GM23338 (cell line): Measurements from ENCODE around the gene CPM. TPM values are rescaled to one million over a fixed set of nuclear protein-coding genes. Genes with fewer than 3 reads are reported as not detected.

Experiments
- ATAC-seq: fragments of 200-7000 bp; cut with Tn5 transposase; 3 replicates; pipeline ENCODE4 v1.9.1; 2020
- DNase-seq: peaks from one replicate; pipeline ENCODE4 v3.0.0-alpha.2; 2015; ENCODE audit warnings: low spot score
- H2AFZ ChIP-seq: fragments of 200-600 bp; sonication (generic); 2 replicates; pipeline ENCODE4 v1.8.0; 2016; ENCODE audit warnings: antibody characterized with exemption, mild to moderate bottlenecking, moderate library complexity
- H3F3A ChIP-seq: fragments of 200-600 bp; sonication (generic); replicated peaks from 2 replicates; pipeline ENCODE4 v1.8.0; 2017; ENCODE audit warnings: antibody characterized with exemption, mixed run types, low read depth
- H3K27ac ChIP-seq: fragments of 200-600 bp; sonication (generic); 2 replicates; pipeline ENCODE4 v1.6.1; 2016; ENCODE audit warnings: low read depth
- H3K27me3 ChIP-seq: fragments of 200-600 bp; sonication (generic); 2 replicates; pipeline ENCODE4 v1.8.0; 2016; ENCODE audit warnings: mild to moderate bottlenecking, mixed run types, moderate library complexity; ENCODE audit not compliant: insufficient read depth
- H3K36me3 ChIP-seq: fragments of 200-600 bp; sonication (generic); 2 replicates; pipeline ENCODE4 v1.8.0; 2016; ENCODE audit warnings: mild to moderate bottlenecking; ENCODE audit not compliant: insufficient read depth
- H3K4me1 ChIP-seq: fragments of 200-600 bp; sonication (generic); 2 replicates; pipeline ENCODE4 v1.8.0; 2016; ENCODE audit warnings: mild to moderate bottlenecking, moderate library complexity; ENCODE audit not compliant: insufficient read depth
- H3K4me2 ChIP-seq: fragments of 200-600 bp; sonication (generic); 2 replicates; pipeline ENCODE4 v1.7.1; 2017; ENCODE audit warnings: mixed run types
- H3K4me3 ChIP-seq: fragments of 200-600 bp; sonication (generic); 2 replicates; pipeline ENCODE4 v1.6.1; 2016; ENCODE audit warnings: mixed run types
- H3K79me2 ChIP-seq: fragments of 200-600 bp; sonication (generic); replicated peaks from 2 replicates; pipeline ENCODE4 v1.8.0; 2017; ENCODE audit warnings: mild to moderate bottlenecking; ENCODE audit not compliant: insufficient read depth
- H3K9me2 ChIP-seq: fragments of 200-600 bp; sonication (generic); 2 replicates; pipeline ENCODE4 v1.8.0; 2017; ENCODE audit not compliant: insufficient read depth
- H4K20me1 ChIP-seq: fragments of 200-600 bp; sonication (generic); replicated peaks from 2 replicates; pipeline ENCODE4 v1.8.0; 2017; ENCODE audit warnings: mild to moderate bottlenecking; ENCODE audit not compliant: insufficient read depth
- H3K27ac Mint-ChIP-seq: 2 replicates; pipeline ENCODE4 v1.8.0; 2020; ENCODE audit warnings: inconsistent platforms, mild to moderate bottlenecking, moderate library complexity, mixed read lengths
- H3K27me3 Mint-ChIP-seq: 3 replicates; pipeline ENCODE4 v1.8.0; 2022; ENCODE audit warnings: low read depth, mild to moderate bottlenecking, moderate library complexity, mixed read lengths, inconsistent platforms; ENCODE audit not compliant: insufficient read depth, poor library complexity
- H3K36me3 Mint-ChIP-seq: 3 replicates; pipeline ENCODE4 v1.8.0; 2021; ENCODE audit warnings: low read depth, mild to moderate bottlenecking, inconsistent platforms, moderate library complexity, mixed read lengths
- H3K4me1 Mint-ChIP-seq: 3 replicates; pipeline ENCODE4 v1.8.0; 2020; ENCODE audit warnings: mild to moderate bottlenecking, inconsistent platforms, mixed read lengths
- H3K4me3 Mint-ChIP-seq: 3 replicates; pipeline ENCODE4 v1.8.0; 2021; ENCODE audit warnings: moderate library complexity, mild to moderate bottlenecking, inconsistent platforms, mixed read lengths
- H3K9me3 Mint-ChIP-seq: 3 replicates; pipeline ENCODE4 v1.8.0; 2020; ENCODE audit warnings: moderate library complexity, mild to moderate bottlenecking, inconsistent platforms, mixed read lengths
- CREB1 ChIP-seq: fragments of 250-450 bp; sonication (Bioruptor Pico); IDR thresholded peaks from 2 replicates; pipeline ENCODE4 v1.5.0; 2020; ENCODE audit warnings: low read depth, mild to moderate bottlenecking, moderate library complexity
- CTCF ChIP-seq, 2 experiments: fragments of 200-600 bp in 1 of 2; sonication (generic) in 1 of 2; conservative IDR thresholded peaks; 2 replicates each; pipeline versions ENCODE4 v1.5.1 to v1.6.1; 2016 to 2017; ENCODE audit warnings: antibody characterized with exemption in 2 of 2, low read depth in 2 of 2, mild to moderate bottlenecking in 2 of 2, moderate library complexity in 1 of 2
- ETS1 ChIP-seq: IDR thresholded peaks from 2 replicates; pipeline ENCODE4 v1.6.1; 2016; ENCODE audit warnings: antibody characterized with exemption
- JUNB ChIP-seq: IDR thresholded peaks from one replicate; pipeline ENCODE4 v1.6.1; 2016; ENCODE audit warnings: antibody characterized with exemption; ENCODE audit not compliant: unreplicated experiment
- NANOG ChIP-seq: IDR thresholded peaks from 2 replicates; pipeline ENCODE4 v1.6.1; 2016; ENCODE audit warnings: antibody characterized with exemption, borderline replicate concordance
- STAT1 ChIP-seq: IDR thresholded peaks from one replicate; pipeline ENCODE4 v1.6.1; 2016; ENCODE audit warnings: antibody characterized with exemption; ENCODE audit not compliant: unreplicated experiment
- ZNF331 ChIP-seq: fragments of 250-450 bp; sonication (Bioruptor Pico); IDR thresholded peaks from 2 replicates; pipeline ENCODE4 v1.5.0; 2020; ENCODE audit warnings: low read depth, mild to moderate bottlenecking, moderate library complexity
- polyA plus RNA-seq: library from polyadenylated mRNA; unstranded; fragments of >200 nt; fragmentation: Nextera tagmentation; extraction: Ambion mirVana; gene quantifications from 2 replicates; pipeline ENCODE4 v1.2.1, GENCODE V29; 2016
- total RNA-seq: library from RNA; depleted of rRNA; stranded (reverse); fragments of >200 nt; shearing (Covaris generic); gene quantifications from 2 replicates; pipeline ENCODE4 v1.2.3, GENCODE V29; 2014
- TF ChIP-seq, protein P1 (sequence below): fragments of 250-450 bp; sonication (Bioruptor Pico); IDR thresholded peaks from 2 replicates; pipeline ENCODE4 v1.5.0; 2020; ENCODE audit warnings: mild to moderate bottlenecking, moderate library complexity

The CPM gene
- total and polyA plus RNA-seq, 2 experiments from 2014 or later, result 0.37 to 5.8 TPM

DNA sequence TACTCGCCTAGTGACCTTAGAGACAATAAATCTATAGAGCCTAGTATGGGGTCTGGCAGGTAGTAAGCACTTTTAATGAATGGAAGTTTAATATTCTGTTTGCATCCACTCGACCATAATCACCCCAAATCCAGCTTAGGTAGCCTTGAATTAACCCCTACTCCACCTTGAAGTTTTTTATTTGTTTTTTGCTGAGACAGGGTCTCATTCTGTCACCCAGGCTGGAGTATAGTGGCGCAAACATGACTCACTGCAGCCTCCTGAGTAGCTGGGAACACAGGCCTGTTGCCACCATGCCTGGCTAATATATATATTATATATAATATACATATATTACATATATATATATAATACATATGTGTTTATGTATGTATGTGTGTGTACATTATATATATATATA lies 86.2 kb downstream of the CPM start:
- Histone ChIP-seq H2AFZ (no peak overlapping the region), H3F3A (no peaks in the 10 kb centered on the region), H3K27ac (no peak overlapping the region), H3K9me2 (no peaks in the 10 kb centered on the region), H4K20me1 (0 out of 2 replicates have a peak, but pooled peaks cover 2% of the 10 kb centered on the region), H3K27me3 (no peaks in the 10 kb centered on the region), H3K79me2 (no peaks in the 10 kb centered on the region), H3K4me1 (no peaks in the 10 kb centered on the region), H3K36me3 (peaks cover 7% of the 10 kb centered on the region; the same call in 1 of the 2 replicates), H3K4me3 (no peak overlapping the region), H3K4me2 (no peak overlapping the region)
- Mint-ChIP-seq H3K4me1 (no peaks in the 10 kb centered on the region), H3K9me3 (no peaks in the 10 kb centered on the region), H3K27me3 (no peaks in the 10 kb centered on the region), H3K27ac (no peak overlapping the region), H3K4me3 (no peak overlapping the region), H3K36me3 (peaks cover 17% of the 10 kb centered on the region; the same call in 2 of the 3 replicates)
- ATAC-seq (no peak), DNase-seq (no peak)
- TF ChIP-seq ZNF331 (CRISPR knock-in tag) (no peak), JUNB (no peak), CTCF (conservative IDR thresholded peaks at IDR 0.05; ENCODE audit: low read depth in 2 of 2) (no peak)

DNA sequence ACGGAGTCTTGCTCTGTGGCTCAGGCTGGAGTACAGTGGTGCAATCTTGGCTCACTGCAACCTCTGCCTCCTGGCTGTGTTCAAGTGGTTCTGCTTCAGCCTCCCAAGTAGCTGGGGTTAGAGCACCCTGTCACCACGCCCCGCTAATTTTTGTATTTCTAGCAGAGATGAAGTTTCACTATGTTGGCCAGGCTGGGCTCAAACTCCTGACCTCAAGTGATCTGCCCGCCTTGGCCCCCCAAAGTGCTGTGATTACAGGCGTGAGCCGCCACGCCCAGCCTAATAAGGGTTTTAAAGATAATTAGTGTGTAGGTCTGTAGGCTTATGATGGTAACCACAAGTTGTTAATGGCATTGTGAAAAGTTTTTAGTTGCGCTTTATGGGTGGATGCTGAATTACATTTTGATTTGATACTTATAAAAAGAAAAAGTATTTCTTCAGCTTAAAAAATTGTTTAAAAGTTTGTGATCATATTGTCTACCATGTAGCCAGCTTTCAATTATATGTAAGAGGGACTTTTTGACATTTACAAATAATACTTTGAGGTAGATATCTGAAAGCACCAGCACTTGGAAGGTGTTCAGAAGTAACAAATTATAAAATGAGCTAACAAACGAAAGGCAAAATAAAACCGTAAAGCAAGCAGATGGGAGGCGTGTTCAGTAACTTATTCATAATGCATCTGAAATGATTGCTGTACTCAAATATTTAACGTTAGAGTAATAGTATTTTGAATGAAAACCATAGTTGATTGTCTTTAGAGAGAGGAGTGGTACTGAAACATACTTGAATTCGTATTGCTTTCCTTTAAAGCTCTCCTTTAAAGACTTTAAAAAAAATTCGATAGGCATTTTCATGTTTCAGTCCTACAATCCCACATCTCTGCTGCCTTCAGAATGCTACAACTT lies 87.9 kb downstream of the CPM start:
- 0 out of 2 replicates have a peak, but pooled peaks cover 2% of the 10 kb centered on the region for H4K20me1 ChIP-seq
- Mint-ChIP-seq H3K27me3 (no peaks in the 10 kb centered on the region), H3K36me3 (peaks cover 33% of the 10 kb centered on the region; the same call in 2 of the 3 replicates), H3K4me1 (no peaks in the 10 kb centered on the region), H3K4me3 (no peak overlapping the region), H3K9me3 (no peaks in the 10 kb centered on the region; the same call in 2 of the 3 replicates), H3K27ac (no peak overlapping the region)
- no peaks in the 10 kb centered on the region for H3K9me2 ChIP-seq
- no peak overlapping the region for H2AFZ ChIP-seq
- DNase-seq (no peak), ATAC-seq (peak; percentile 35)
- H3K4me2 ChIP-seq, result no peak overlapping the region
- peaks cover 25% of the 10 kb centered on the region for H3K36me3 ChIP-seq
- H3K79me2 ChIP-seq, result no peaks in the 10 kb centered on the region
- no peak overlapping the region for H3K27ac ChIP-seq
- no peak overlapping the region for H3K4me3 ChIP-seq
- H3K27me3 ChIP-seq, result no peaks in the 10 kb centered on the region
- H3K4me1 ChIP-seq, result no peaks in the 10 kb centered on the region
- H3F3A ChIP-seq, result no peaks in the 10 kb centered on the region
- TF ChIP-seq CTCF (conservative IDR thresholded peaks at IDR 0.05; ENCODE audit: low read depth in 2 of 2), result no peak
- TF ChIP-seq CREB1 (CRISPR knock-in tag), result no peak
- TF ChIP-seq, protein P1, sequence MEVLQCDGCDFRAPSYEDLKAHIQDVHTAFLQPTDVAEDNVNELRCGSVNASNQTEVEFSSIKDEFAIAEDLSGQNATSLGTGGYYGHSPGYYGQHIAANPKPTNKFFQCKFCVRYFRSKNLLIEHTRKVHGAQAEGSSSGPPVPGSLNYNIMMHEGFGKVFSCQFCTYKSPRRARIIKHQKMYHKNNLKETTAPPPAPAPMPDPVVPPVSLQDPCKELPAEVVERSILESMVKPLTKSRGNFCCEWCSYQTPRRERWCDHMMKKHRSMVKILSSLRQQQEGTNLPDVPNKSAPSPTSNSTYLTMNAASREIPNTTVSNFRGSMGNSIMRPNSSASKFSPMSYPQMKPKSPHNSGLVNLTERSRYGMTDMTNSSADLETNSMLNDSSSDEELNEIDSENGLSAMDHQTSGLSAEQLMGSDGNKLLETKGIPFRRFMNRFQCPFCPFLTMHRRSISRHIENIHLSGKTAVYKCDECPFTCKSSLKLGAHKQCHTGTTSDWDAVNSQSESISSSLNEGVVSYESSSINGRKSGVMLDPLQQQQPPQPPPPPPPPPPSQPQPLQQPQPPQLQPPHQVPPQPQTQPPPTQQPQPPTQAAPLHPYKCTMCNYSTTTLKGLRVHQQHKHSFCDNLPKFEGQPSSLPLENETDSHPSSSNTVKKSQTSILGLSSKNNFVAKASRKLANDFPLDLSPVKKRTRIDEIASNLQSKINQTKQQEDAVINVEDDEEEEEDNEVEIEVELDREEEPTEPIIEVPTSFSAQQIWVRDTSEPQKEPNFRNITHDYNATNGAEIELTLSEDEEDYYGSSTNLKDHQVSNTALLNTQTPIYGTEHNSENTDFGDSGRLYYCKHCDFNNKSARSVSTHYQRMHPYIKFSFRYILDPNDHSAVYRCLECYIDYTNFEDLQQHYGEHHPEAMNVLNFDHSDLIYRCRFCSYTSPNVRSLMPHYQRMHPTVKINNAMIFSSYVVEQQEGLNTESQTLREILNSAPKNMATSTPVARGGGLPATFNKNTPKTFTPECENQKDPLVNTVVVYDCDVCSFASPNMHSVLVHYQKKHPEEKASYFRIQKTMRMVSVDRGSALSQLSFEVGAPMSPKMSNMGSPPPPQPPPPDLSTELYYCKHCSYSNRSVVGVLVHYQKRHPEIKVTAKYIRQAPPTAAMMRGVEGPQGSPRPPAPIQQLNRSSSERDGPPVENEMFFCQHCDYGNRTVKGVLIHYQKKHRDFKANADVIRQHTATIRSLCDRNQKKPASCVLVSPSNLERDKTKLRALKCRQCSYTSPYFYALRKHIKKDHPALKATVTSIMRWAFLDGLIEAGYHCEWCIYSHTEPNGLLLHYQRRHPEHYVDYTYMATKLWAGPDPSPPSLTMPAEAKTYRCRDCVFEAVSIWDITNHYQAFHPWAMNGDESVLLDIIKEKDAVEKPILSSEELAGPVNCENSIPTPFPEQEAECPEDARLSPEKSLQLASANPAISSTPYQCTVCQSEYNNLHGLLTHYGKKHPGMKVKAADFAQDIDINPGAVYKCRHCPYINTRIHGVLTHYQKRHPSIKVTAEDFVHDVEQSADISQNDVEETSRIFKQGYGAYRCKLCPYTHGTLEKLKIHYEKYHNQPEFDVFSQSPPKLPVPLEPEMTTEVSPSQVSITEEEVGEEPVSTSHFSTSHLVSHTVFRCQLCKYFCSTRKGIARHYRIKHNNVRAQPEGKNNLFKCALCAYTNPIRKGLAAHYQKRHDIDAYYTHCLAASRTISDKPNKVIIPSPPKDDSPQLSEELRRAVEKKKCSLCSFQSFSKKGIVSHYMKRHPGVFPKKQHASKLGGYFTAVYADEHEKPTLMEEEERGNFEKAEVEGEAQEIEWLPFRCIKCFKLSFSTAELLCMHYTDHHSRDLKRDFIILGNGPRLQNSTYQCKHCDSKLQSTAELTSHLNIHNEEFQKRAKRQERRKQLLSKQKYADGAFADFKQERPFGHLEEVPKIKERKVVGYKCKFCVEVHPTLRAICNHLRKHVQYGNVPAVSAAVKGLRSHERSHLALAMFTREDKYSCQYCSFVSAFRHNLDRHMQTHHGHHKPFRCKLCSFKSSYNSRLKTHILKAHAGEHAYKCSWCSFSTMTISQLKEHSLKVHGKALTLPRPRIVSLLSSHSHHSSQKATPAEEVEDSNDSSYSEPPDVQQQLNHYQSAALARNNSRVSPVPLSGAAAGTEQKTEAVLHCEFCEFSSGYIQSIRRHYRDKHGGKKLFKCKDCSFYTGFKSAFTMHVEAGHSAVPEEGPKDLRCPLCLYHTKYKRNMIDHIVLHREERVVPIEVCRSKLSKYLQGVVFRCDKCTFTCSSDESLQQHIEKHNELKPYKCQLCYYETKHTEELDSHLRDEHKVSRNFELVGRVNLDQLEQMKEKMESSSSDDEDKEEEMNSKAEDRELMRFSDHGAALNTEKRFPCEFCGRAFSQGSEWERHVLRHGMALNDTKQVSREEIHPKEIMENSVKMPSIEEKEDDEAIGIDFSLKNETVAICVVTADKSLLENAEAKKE (CRISPR knock-in tag), result no peak
- TF ChIP-seq ETS1, result no peak
- no peak for TF ChIP-seq NANOG
- TF ChIP-seq STAT1, result no peak
